ENCODE results near the gene SS18L1.
"Not testable (repeated sequence)": the region's sequence is repeated elsewhere in the genome, so short reads cannot be mapped to it uniquely, and the experiment has no call there.

GRCh38 chr20:62115800-62116407 lies 27.7 kb upstream of the SS18L1 start:
- not testable (repeated sequence) for TF ChIP-seq TOX (CRISPR knock-in tag; IDR thresholded peaks at IDR 0.05; ENCODE audit: borderline replicate concordance); PATZ1 (CRISPR knock-in tag; IDR thresholded peaks at IDR 0.05; ENCODE audit: borderline replicate concordance); RARB (CRISPR knock-in tag; IDR thresholded peaks at IDR 0.05)

Measured in SK-N-SH treated with all-trans-retinoic acid at 6 μM for 48 hours (cell line).